GM12878 (cell line): ENCODE results near the gene FOLR2. TPM values are rescaled to one million over a fixed set of nuclear protein-coding genes. Genes with fewer than 3 reads are reported as not detected.

ENCODE experiments used
- ATAC-seq: fragments of 200-7000 bp; cut with Tn5 transposase; 3 replicates; pipeline ENCODE4 v1.9.1; 2020; ENCODE audit warnings: mild to moderate bottlenecking, moderate library complexity
- BruUV-seq: library from RNA; stranded (reverse); fragments of 400-500 nt; replicated peaks from 2 replicates; lab custom pipeline; 2021; lab: Mats Ljungman, UMichigan
- CTCF ChIA-PET: fragments of 300-600 bp; sonication (Branson Sonifier 250); formaldehyde crosslinking; extraction: SDS; loops from one replicate; lab custom pipeline; 2021; ENCODE audit warnings: inconsistent platforms; lab: Yijun Ruan, JAX
- POLR2A ChIA-PET: fragments of 350-600 bp; formaldehyde crosslinking; extraction: SDS; loops from one replicate; lab custom pipeline; 2021; ENCODE audit warnings: inconsistent platforms; lab: Charles Lee
- RAD21 ChIA-PET: fragments of 300-600 bp; sonication (Branson Sonifier 250); formaldehyde crosslinking; loops from one replicate; lab custom pipeline; 2023; ENCODE audit warnings: antibody characterized with exemption; ENCODE audit not compliant: unreplicated experiment; lab: Charles Lee
- SMC1A ChIA-PET: fragments of 300-600 bp; sonication (Branson Sonifier 250); formaldehyde crosslinking; loops from one replicate; lab custom pipeline; 2023; ENCODE audit not compliant: unreplicated experiment, uncharacterized antibody; lab: Charles Lee
- DNase-seq: peaks from one replicate; pipeline ENCODE4 v3.0.0-alpha.2; 2011; ENCODE audit warnings: low read depth, low spot score
- FAIRE-seq: peaks from 3 replicates; lab custom pipeline; 2011; peaks lifted over from hg19 to GRCh38; lab: Jason Lieb, UNC
- H2AFZ ChIP-seq: 2 replicates; pipeline ENCODE4 v1.6.0; 2011; ENCODE audit warnings: low read depth, low read length, control low read depth; ENCODE audit not compliant: control insufficient read depth
- H3K27ac ChIP-seq: 2 replicates; pipeline ENCODE4 v1.5.1; 2011; ENCODE audit warnings: control low read depth; ENCODE audit not compliant: control insufficient read depth, insufficient read depth
- H3K27me3 ChIP-seq, 2 experiments: replicated peaks in 1 of 2; 2 replicates each; pipeline versions ENCODE4 v1.6.0 to v1.6.1; 2011; ENCODE audit warnings: low read length in 1 of 2; ENCODE audit not compliant: control insufficient read depth in 2 of 2, insufficient read depth in 2 of 2
- H3K36me3 ChIP-seq, 2 experiments: 2 replicates each; pipeline ENCODE4 v1.5.1; 2011; ENCODE audit warnings: low read length in 1 of 2; ENCODE audit not compliant: control insufficient read depth in 2 of 2, insufficient read depth in 2 of 2
- H3K4me1 ChIP-seq: 2 replicates; pipeline ENCODE4 v1.6.1; 2011; ENCODE audit warnings: mild to moderate bottlenecking, low read length, moderate library complexity, mixed read lengths; ENCODE audit not compliant: control insufficient read depth, insufficient read depth
- H3K4me2 ChIP-seq: 2 replicates; pipeline ENCODE4 v1.6.0; 2011; ENCODE audit warnings: control low read depth; ENCODE audit not compliant: control insufficient read depth, insufficient read depth
- H3K4me3 ChIP-seq: fragments of 200-600 bp; sonication (generic); 2 replicates; pipeline ENCODE4 v1.5.1; 2016
- H3K79me2 ChIP-seq: 2 replicates; pipeline ENCODE4 v1.6.0; 2011; ENCODE audit warnings: low read length; ENCODE audit not compliant: control insufficient read depth, insufficient read depth
- H3K9ac ChIP-seq: 2 replicates; pipeline ENCODE4 v1.8.0; 2011; ENCODE audit warnings: low read length, control low read depth, mixed read lengths; ENCODE audit not compliant: control insufficient read depth, insufficient read depth
- H3K9me3 ChIP-seq: replicated peaks from 3 replicates; pipeline ENCODE4 v1.5.1; 2011; ENCODE audit warnings: mild to moderate bottlenecking, low read length; ENCODE audit not compliant: control insufficient read depth, insufficient read depth
- H4K20me1 ChIP-seq: 2 replicates; pipeline ENCODE4 v1.6.0; 2011; ENCODE audit not compliant: control insufficient read depth, insufficient read depth
- PML ChIP-seq: IDR thresholded peaks from 2 replicates; pipeline ENCODE4 v1.6.1; 2012; ENCODE audit warnings: low read length, inconsistent platforms
- POLR2A ChIP-seq: IDR thresholded peaks from 2 replicates; pipeline ENCODE4 v1.6.1; 2011; ENCODE audit warnings: low read depth, mild to moderate bottlenecking, low read length
- POLR2AphosphoS5 ChIP-seq: IDR thresholded peaks from 2 replicates; pipeline ENCODE4 v1.6.1; 2011; ENCODE audit warnings: mild to moderate bottlenecking, low read length, inconsistent platforms
- RELB ChIP-seq: fragments of 450-650 bp; IDR thresholded peaks from 2 replicates; pipeline ENCODE4 v1.6.1; 2017; ENCODE audit warnings: low read depth, mild to moderate bottlenecking, moderate library complexity
- ZSCAN29 ChIP-seq: fragments of 450-650 bp; IDR thresholded peaks from 2 replicates; pipeline ENCODE4 v1.6.1; 2017; ENCODE audit warnings: mild to moderate bottlenecking, moderate library complexity
- WGBS: methylation state at CpG from one replicate; pipeline ENCODE4 v1.1.6; 2016; ENCODE audit warnings: low lambda C conversion rate; ENCODE audit not compliant: insufficient replicate concordance, insufficient coverage; ENCODE audit errors: missing lambda C conversion rate; 5-methylcytosine and 5-hydroxymethylcytosine counted together
- in situ Hi-C: fragments of 300-500 bp; cut with MboI; formaldehyde crosslinking; loops from 9 replicates; pipeline ENCODE4 v1.14.3; 2018; ENCODE audit warnings: mixed read lengths
- intact Hi-C: fragments of 100-400 bp; cut with micrococcal nuclease; formaldehyde crosslinking; loops from one replicate; pipeline ENCODE4 v1.14.2; 2022; ENCODE audit not compliant: unreplicated experiment
- polyA plus RNA-seq, 11 experiments: library from polyadenylated mRNA; depleted of rRNA in 4 of 11; unstranded in 6 of 11; stranded (reverse) in 5 of 11; fragments of >200 nt; fragmentation: Nextera tagmentation in 4 of 11; fragmentation: Illumina TruSeq in 1 of 11; extraction: Ambion mirVana in 4 of 11; extraction: Trizol in 1 of 11; gene quantifications; 1 replicate in 1 of 11; 2 replicates in 10 of 11; pipeline versions ENCODE4 v1.2.1 to v1.2.3, GENCODE V29; 2011 to 2016; ENCODE audit warnings: inconsistent platforms in 2 of 11, missing spikeins in 2 of 11, low read depth in 1 of 11
- total RNA-seq, 4 experiments: library from RNA; depleted of rRNA in 3 of 4; stranded (reverse); fragments of >200 nt in 3 of 4; fragmentation: Illumina TruSeq in 1 of 4; extraction: Trizol in 1 of 4; gene quantifications; 2 replicates each; pipeline versions ENCODE4 v1.2.1 to v1.2.3, GENCODE V29; 2013 to 2021

The FOLR2 gene
- total and polyA plus RNA-seq, 10 of the 15 experiments (the other 5 are each of a cell fraction or from before 2014, with no cell fraction given), result 0.10 to 11.1 (median 1.9) TPM

- no TSS peak for BruUV-seq
- in situ Hi-C loops, result no loop called here
- SMC1A ChIA-PET, result interaction anchor here (0.9 to 1.6 kb wide), 3 partner anchors 11 to 198 kb away, joined by 5 to 6 read pairs (median 6); partner anchors contain the start of genes CLPB and INPPL1
- Histone ChIP-seq H3K4me1 (peaks cover 4% of the 10 kb centered on the region), H3K9me3 (no peaks in the 10 kb centered on the region), H3K27ac (no peak overlapping the region), H2AFZ (no peak overlapping the region), H3K27me3 (peaks cover 5 to 11% of the 10 kb centered on the region in 2 experiments; a peak in 3 of 4 replicates), H3K9ac (no peak overlapping the region), H4K20me1 (no peaks in the 10 kb centered on the region; the same call in 1 of the 2 replicates), H3K4me2 (no peak overlapping the region), H3K36me3 (peaks cover 11 to 18% of the 10 kb centered on the region in 2 experiments; a peak in 3 of 4 replicates), H3K79me2 (no peaks in the 10 kb centered on the region), H3K4me3 (no peak overlapping the region)
- no peak for TF ChIP-seq ZSCAN29
- TF ChIP-seq RELB, result no peak
- no peak for TF ChIP-seq POLR2AphosphoS5
- TF ChIP-seq POLR2A, result no peak
- no peak for TF ChIP-seq PML
- POLR2A ChIA-PET, result interaction anchor here (0.6 to 1.1 kb wide), 2 partner anchors 13 to 120 kb away, joined by 3 to 4 read pairs; no protein-coding TSS in a partner anchor
- intact Hi-C loops, result loop anchor here (5.0 kb wide), 1 partner anchor 176 kb away; no protein-coding TSS in a partner anchor
- DNase-seq (no peak), FAIRE-seq (no peak), ATAC-seq (no peak)
- CTCF ChIA-PET, result interaction anchor here (0.8 to 1.9 kb wide), 5 partner anchors 13 to 198 kb away, joined by 3 to 6 read pairs (median 5); partner anchors contain the start of gene CLPB
- RAD21 ChIA-PET, result interaction anchor here (0.9 to 2.0 kb wide), 4 partner anchors 13 to 207 kb away, joined by 3 to 6 read pairs (median 3); no protein-coding TSS in a partner anchor
- 87% methylated on average over 4 of the region's 4 CpGs for WGBS
These were observed 19.6 kb downstream of the FOLR2 start for GRCh38 chr11:72236083-72236697.
